ENCODE measurements around the gene GSAP. TPM values are rescaled to one million over a fixed set of nuclear protein-coding genes. Genes with fewer than 3 reads are reported as not detected.

The GSAP gene
- polyA plus RNA-seq, 1 donor from 2014 or later = 0.21 TPM

DNA sequence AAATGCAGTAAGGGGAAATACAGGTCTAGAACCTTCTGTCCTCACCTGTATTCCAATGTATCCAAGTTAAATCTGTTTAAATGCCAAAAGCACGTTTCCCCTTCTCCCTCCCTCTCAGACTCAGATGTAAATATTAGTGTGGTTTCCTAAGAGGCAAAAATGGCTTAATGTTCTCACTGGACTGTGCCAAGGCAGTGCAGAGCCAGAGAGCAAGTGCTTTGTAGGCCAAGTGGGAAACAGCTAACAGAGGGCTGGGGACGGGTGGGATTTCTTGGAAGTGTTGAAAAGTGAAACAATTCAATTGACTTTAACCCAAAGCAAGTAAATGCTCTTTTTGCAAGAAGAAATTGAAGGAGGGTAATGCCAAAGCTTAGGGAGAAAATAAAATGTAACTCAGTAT, 103.1 kb downstream of the GSAP start:
- H3K9ac ChIP-seq (ENCODE audit: low read length) = no peak overlapping the region
- no peak overlapping the region for H3K27ac ChIP-seq (ENCODE audit: low read length)
- no peak overlapping the region for H2AFZ ChIP-seq (ENCODE audit: low read depth, low read length)
- H3K9me3 ChIP-seq (ENCODE audit: low read length) = no peaks in the 10 kb centered on the region
- H3F3A ChIP-seq (ENCODE audit: insufficient read depth, low read length, poor library complexity, severe bottlenecking) = no peaks in the 10 kb centered on the region
- H3K4me3 ChIP-seq (ENCODE audit: low read length) = no peak overlapping the region
- no peaks in the 10 kb centered on the region for H3K27me3 ChIP-seq (ENCODE audit: insufficient read depth, low read depth, low read length)
- no peaks in the 10 kb centered on the region for H3K36me3 ChIP-seq (ENCODE audit: insufficient read depth, low read length)
- H4K20me1 ChIP-seq (ENCODE audit: insufficient read depth) = no peaks in the 10 kb centered on the region
- no peaks in the 10 kb centered on the region for H3K9me2 ChIP-seq (ENCODE audit: insufficient read depth, low read length)
- no peaks in the 10 kb centered on the region for H3K79me2 ChIP-seq (replicated peaks; ENCODE audit: insufficient read depth, low read length)
- TF ChIP-seq RAD21 (conservative IDR thresholded peaks at IDR 0.05) (no peak), MXI1 (conservative IDR thresholded peaks at IDR 0.05; ENCODE audit: poor library complexity, severe bottlenecking) (no peak)
- H3K4me2 ChIP-seq (ENCODE audit: low read length) = no peak overlapping the region

DNA sequence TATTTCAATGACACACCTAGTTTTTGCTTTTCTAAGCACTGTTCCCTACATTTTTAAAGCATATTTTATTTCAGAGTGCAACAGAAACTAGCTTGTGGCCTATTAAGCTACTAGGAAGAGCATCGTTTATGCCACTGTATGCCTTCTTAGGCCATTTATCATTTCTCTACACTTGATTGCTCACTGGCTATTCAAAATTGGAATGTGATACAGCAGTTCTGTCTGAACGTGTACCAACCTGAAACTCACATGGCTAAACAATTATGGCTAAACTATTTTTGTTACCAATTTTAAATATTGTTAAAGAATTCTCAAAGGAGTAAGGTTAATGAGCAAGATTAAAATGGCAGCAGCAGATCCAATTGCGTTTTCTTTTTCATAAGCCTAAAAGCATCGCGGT, 105.2 kb downstream of the GSAP start:
- Histone ChIP-seq H3K4me2 (ENCODE audit: low read length) (no peak overlapping the region), H4K20me1 (ENCODE audit: insufficient read depth) (no peaks in the 10 kb centered on the region), H3K9ac (ENCODE audit: low read length) (no peak overlapping the region), H3F3A (ENCODE audit: insufficient read depth, low read length, poor library complexity, severe bottlenecking) (no peaks in the 10 kb centered on the region), H3K9me3 (ENCODE audit: low read length) (no peaks in the 10 kb centered on the region), H3K27ac (ENCODE audit: low read length) (no peak overlapping the region), H2AFZ (ENCODE audit: low read depth, low read length) (no peak overlapping the region), H3K36me3 (ENCODE audit: insufficient read depth, low read length) (no peaks in the 10 kb centered on the region), H3K27me3 (ENCODE audit: insufficient read depth, low read depth, low read length) (no peaks in the 10 kb centered on the region), H3K79me2 (replicated peaks; ENCODE audit: insufficient read depth, low read length) (no peaks in the 10 kb centered on the region), H3K9me2 (ENCODE audit: insufficient read depth, low read length) (no peaks in the 10 kb centered on the region), H3K4me3 (ENCODE audit: low read length) (no peak overlapping the region)
- no peak for TF ChIP-seq TAF1 (IDR thresholded peaks at IDR 0.05; ENCODE audit: low read depth)
- TF ChIP-seq, protein P1, sequence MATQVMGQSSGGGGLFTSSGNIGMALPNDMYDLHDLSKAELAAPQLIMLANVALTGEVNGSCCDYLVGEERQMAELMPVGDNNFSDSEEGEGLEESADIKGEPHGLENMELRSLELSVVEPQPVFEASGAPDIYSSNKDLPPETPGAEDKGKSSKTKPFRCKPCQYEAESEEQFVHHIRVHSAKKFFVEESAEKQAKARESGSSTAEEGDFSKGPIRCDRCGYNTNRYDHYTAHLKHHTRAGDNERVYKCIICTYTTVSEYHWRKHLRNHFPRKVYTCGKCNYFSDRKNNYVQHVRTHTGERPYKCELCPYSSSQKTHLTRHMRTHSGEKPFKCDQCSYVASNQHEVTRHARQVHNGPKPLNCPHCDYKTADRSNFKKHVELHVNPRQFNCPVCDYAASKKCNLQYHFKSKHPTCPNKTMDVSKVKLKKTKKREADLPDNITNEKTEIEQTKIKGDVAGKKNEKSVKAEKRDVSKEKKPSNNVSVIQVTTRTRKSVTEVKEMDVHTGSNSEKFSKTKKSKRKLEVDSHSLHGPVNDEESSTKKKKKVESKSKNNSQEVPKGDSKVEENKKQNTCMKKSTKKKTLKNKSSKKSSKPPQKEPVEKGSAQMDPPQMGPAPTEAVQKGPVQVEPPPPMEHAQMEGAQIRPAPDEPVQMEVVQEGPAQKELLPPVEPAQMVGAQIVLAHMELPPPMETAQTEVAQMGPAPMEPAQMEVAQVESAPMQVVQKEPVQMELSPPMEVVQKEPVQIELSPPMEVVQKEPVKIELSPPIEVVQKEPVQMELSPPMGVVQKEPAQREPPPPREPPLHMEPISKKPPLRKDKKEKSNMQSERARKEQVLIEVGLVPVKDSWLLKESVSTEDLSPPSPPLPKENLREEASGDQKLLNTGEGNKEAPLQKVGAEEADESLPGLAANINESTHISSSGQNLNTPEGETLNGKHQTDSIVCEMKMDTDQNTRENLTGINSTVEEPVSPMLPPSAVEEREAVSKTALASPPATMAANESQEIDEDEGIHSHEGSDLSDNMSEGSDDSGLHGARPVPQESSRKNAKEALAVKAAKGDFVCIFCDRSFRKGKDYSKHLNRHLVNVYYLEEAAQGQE (IDR thresholded peaks at IDR 0.05; ENCODE audit: borderline replicate concordance) = no peak

DNA sequence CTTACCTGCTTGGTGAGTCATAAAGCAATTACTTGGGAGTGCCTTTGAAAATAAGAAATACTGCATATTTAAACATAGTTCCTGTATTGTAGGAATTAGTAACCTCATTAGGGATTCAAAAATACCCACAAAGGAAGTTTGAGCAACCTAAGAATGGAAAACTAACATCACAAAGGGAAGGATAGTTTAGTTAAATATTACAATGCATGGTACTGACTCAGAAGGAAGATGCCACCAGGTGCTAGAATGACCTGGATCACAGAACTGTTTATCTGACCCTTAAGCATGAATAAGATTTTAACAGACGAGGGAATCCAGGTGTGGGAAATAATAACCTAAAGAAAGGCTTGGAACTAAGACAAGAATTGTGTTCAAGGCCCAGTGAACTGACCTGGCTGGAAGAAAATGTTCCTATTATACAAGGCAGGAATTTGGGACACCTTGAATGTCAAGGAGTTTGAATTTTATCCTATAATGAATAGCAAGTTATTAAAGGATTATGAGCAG, 106.4 kb downstream of the GSAP start:
- H3K4me2 ChIP-seq (ENCODE audit: low read length) = no peak overlapping the region
- H4K20me1 ChIP-seq (ENCODE audit: insufficient read depth) = no peaks in the 10 kb centered on the region
- H3F3A ChIP-seq (ENCODE audit: insufficient read depth, low read length, poor library complexity, severe bottlenecking) = no peaks in the 10 kb centered on the region
- H3K9me2 ChIP-seq (ENCODE audit: insufficient read depth, low read length) = no peaks in the 10 kb centered on the region
- no peak overlapping the region for H3K4me3 ChIP-seq (ENCODE audit: low read length)
- no peaks in the 10 kb centered on the region for H3K9me3 ChIP-seq (ENCODE audit: low read length)
- no peak overlapping the region for H2AFZ ChIP-seq (ENCODE audit: low read depth, low read length)
- no peaks in the 10 kb centered on the region for H3K79me2 ChIP-seq (replicated peaks; ENCODE audit: insufficient read depth, low read length)
- no peaks in the 10 kb centered on the region for H3K36me3 ChIP-seq (ENCODE audit: insufficient read depth, low read length)
- no peaks in the 10 kb centered on the region for H3K27me3 ChIP-seq (ENCODE audit: insufficient read depth, low read depth, low read length)
- H3K9ac ChIP-seq (ENCODE audit: low read length) = no peak overlapping the region
- no peak for TF ChIP-seq SMC3 (conservative IDR thresholded peaks at IDR 0.05; ENCODE audit: poor library complexity)
- TF ChIP-seq RAD21 (conservative IDR thresholded peaks at IDR 0.05) = no peak
- no peak for TF ChIP-seq POLR2AphosphoS5 (IDR thresholded peaks at IDR 0.05)
- no peak for TF ChIP-seq MXI1 (conservative IDR thresholded peaks at IDR 0.05; ENCODE audit: poor library complexity, severe bottlenecking)
- TF ChIP-seq, protein P2, sequence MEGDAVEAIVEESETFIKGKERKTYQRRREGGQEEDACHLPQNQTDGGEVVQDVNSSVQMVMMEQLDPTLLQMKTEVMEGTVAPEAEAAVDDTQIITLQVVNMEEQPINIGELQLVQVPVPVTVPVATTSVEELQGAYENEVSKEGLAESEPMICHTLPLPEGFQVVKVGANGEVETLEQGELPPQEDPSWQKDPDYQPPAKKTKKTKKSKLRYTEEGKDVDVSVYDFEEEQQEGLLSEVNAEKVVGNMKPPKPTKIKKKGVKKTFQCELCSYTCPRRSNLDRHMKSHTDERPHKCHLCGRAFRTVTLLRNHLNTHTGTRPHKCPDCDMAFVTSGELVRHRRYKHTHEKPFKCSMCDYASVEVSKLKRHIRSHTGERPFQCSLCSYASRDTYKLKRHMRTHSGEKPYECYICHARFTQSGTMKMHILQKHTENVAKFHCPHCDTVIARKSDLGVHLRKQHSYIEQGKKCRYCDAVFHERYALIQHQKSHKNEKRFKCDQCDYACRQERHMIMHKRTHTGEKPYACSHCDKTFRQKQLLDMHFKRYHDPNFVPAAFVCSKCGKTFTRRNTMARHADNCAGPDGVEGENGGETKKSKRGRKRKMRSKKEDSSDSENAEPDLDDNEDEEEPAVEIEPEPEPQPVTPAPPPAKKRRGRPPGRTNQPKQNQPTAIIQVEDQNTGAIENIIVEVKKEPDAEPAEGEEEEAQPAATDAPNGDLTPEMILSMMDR (IDR thresholded peaks at IDR 0.05; ENCODE audit: poor library complexity, severe bottlenecking) = no peak
- TF ChIP-seq, protein P1 (IDR thresholded peaks at IDR 0.05; ENCODE audit: borderline replicate concordance) = no peak
- TF ChIP-seq EP300 (conservative IDR thresholded peaks at IDR 0.05; ENCODE audit: poor library complexity, severe bottlenecking) = no peak
- TF ChIP-seq TAF1 (IDR thresholded peaks at IDR 0.05; ENCODE audit: low read depth) = no peak
- no peak for TF ChIP-seq EZH2 (IDR thresholded peaks at IDR 0.05; ENCODE audit: borderline replicate concordance, insufficient read depth, low read length, poor library complexity, severe bottlenecking)
- H3K27ac ChIP-seq (ENCODE audit: low read length) = no peak overlapping the region
